IPS-18c (cell line): ENCODE results near the gene MARCKS.

ENCODE experiments used
- H3K4me3 ChIP-seq: 2 replicates; pipeline ENCODE4 v1.7.0; 2013; ENCODE audit warnings: low read depth, mild to moderate bottlenecking, low read length, moderate library complexity; ENCODE audit not compliant: insufficient read depth
- H3K9me3 ChIP-seq: one replicate; pipeline ENCODE4 v1.6.1; 2013; ENCODE audit warnings: mild to moderate bottlenecking, low read length, moderate library complexity; ENCODE audit not compliant: control insufficient read depth, insufficient read depth

MARCKS gene

GRCh38 chr6:113843500-113844073, 13.6 kb upstream of the MARCKS start:
- no peaks in the 10 kb centered on the region for H3K9me3 ChIP-seq

DNA sequence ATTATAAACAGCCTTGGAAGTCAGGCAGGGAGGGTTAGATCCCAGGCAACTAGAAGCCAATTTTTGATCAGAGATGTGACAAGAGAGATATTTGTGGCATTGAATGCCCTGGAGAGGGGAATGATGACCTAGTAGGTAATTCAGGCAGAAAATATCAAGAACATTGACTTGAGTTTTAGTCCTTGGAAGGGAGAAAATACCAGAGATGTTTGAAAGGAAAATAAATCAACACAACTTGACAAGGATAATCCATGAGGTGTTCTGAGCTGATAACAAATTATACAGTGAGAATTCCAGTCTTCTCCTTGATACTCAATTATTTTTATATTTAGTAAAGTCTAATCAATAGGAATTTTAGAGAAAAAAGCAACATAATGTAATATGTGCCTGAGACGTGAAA, 10.6 kb upstream of the MARCKS start:
- no peaks in the 10 kb centered on the region for H3K9me3 ChIP-seq
- H3K4me3 ChIP-seq: no peak overlapping the region

More at GRCh38 chr6:113843500-113844073, 13.6 kb upstream of the MARCKS start:
- H3K4me3 ChIP-seq: no peak overlapping the region

- H3K4me3 ChIP-seq: no peak overlapping the region
- H3K9me3 ChIP-seq: no peaks in the 10 kb centered on the region
These were observed 9.7 kb upstream of the MARCKS start for GRCh38 chr6:113847447-113847846.

- Histone ChIP-seq H3K9me3 (no peaks in the 10 kb centered on the region), H3K4me3 (no peak overlapping the region)
These were observed 8.9 kb upstream of the MARCKS start for GRCh38 chr6:113848280-113848679.

DNA sequence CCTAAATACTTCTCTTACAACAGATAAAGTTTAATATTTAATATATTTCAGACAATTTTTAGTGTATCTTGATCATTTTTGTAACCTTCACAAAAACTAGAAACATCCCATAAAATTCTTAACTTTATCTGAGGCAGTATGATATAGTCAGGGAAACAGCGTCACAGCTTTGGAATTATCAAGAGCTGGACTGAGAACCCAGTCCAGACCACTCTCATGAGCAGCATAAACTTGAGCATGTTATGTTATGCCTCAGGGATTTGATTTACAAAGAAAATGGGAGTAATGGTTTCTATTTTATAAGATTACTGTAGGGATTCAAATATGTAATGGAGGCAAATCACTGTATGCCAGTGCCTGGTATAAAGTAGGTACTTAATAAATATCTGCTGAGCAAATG, 8.3 kb upstream of the MARCKS start:
- H3K4me3 ChIP-seq: no peak overlapping the region
- no peaks in the 10 kb centered on the region for H3K9me3 ChIP-seq

DNA sequence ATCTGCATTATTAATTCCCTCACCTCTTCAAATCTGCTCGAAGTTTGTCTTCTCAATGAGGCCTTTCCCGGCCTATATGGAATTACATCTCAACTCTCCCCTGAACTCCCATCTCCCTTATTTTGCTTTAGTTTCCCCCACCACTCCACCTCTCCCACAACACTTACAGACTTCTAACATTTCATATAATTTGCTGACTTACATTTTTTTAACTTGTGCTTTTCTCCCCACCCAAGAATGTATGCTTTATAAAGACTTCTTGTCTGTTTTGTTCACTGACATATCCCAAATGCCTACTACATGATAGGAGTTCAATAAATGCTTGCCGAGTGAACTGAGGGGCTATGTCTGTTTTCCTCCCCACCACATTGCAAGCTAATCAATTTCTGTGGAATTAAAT, 3.9 kb upstream of the MARCKS start:
- Histone ChIP-seq H3K4me3 (no peak overlapping the region), H3K9me3 (no peaks in the 10 kb centered on the region)

GRCh38 chr6:113854531-113855499, 2.3 kb upstream of the MARCKS start:
- peak overlapping the region; percentile 96 for H3K4me3 ChIP-seq

GRCh38 chr6:113855500-113856374, 1.4 kb upstream of the MARCKS start:
- H3K9me3 ChIP-seq: peaks cover 4% of the 10 kb centered on the region
- H3K4me3 ChIP-seq: peak overlapping the region; percentile 96

More at GRCh38 chr6:113854531-113855499, 2.3 kb upstream of the MARCKS start:
- H3K9me3 ChIP-seq: peaks cover 3% of the 10 kb centered on the region

DNA sequence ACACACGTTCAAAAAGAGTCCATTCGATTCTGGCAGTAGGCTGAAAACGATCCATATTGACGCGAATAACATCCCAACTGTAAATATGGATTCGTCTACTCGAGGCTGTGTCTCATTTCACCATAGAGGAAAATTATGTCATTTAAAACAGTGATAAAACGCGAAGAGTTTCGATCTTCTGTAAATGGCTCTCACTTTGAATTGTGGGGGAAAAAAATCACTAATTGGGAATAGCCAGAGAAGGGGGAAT, 845 bp upstream of the MARCKS start:
- peak overlapping the region; percentile 96 for H3K4me3 ChIP-seq
- peaks cover 4% of the 10 kb centered on the region for H3K9me3 ChIP-seq

DNA sequence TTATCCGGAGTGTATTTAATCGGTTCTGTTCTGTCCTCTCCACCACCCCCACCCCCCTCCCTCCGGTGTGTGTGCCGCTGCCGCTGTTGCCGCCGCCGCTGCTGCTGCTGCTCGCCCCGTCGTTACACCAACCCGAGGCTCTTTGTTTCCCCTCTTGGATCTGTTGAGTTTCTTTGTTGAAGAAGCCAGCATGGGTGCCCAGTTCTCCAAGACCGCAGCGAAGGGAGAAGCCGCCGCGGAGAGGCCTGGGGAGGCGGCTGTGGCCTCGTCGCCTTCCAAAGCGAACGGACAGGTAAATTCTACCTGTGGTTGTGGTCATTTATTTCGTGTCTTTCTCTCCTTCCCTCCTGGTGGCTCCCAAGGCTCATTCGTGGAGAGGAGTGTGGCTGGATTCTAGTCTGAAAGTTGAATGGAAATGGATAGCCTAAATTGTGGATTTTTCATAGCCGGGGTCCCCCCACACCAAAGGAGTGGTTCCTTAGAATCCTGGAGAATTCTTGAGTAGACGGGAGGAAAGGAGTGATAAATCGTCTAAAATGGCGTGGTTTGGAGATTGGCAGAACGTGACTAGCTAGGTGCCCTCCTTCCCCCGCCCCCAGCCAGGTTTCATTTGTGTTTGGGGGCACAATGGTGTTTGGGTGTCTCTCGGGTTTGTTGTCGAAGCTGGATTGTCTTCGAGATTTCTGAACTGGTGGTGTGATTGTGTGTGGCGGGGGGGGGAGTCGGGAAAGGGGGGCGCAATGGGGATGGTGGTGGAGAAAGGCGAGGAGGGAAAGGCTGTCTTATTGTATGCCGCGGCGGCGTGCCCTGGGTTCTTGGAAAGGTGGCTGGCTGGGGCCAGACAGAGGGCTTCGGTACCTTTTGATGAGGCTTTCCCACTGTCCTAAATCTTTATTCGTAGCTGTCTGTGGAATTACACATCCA, 673 bp downstream of the MARCKS start:
- Histone ChIP-seq H3K9me3 (peaks cover 4% of the 10 kb centered on the region), H3K4me3 (peak overlapping the region; percentile 96)

GRCh38 chr6:113858480-113859348, 1.6 kb downstream of the MARCKS start:
- peak overlapping the region; percentile 96 for H3K4me3 ChIP-seq

GRCh38 chr6:113859349-113860180, 2.4 kb downstream of the MARCKS start:
- H3K9me3 ChIP-seq: peaks cover 4% of the 10 kb centered on the region
- H3K4me3 ChIP-seq: peak overlapping the region; percentile 61

More at GRCh38 chr6:113858480-113859348, 1.6 kb downstream of the MARCKS start:
- peaks cover 4% of the 10 kb centered on the region for H3K9me3 ChIP-seq

DNA sequence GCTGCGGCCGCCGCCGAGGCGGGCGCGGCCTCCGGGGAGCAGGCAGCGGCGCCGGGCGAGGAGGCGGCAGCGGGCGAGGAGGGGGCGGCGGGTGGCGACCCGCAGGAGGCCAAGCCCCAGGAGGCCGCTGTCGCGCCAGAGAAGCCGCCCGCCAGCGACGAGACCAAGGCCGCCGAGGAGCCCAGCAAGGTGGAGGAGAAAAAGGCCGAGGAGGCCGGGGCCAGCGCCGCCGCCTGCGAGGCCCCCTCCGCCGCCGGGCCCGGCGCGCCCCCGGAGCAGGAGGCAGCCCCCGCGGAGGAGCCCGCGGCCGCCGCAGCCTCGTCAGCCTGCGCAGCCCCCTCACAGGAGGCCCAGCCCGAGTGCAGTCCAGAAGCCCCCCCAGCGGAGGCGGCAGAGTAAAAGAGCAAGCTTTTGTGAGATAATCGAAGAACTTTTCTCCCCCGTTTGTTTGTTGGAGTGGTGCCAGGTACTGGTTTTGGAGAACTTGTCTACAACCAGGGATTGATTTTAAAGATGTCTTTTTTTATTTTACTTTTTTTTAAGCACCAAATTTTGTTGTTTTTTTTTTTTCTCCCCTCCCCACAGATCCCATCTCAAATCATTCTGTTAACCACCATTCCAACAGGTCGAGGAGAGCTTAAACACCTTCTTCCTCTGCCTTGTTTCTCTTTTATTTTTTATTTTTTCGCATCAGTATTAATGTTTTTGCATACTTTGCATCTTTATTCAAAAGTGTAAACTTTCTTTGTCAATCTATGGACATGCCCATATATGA, 3.2 kb downstream of the MARCKS start:
- peaks cover 4% of the 10 kb centered on the region for H3K9me3 ChIP-seq

GRCh38 chr6:113862112-113862511, 5.0 kb downstream of the MARCKS start:
- Histone ChIP-seq H3K9me3 (peaks cover 4% of the 10 kb centered on the region), H3K4me3 (no peak overlapping the region)

More for the DNA sequence above, 3.2 kb downstream of the MARCKS start:
- H3K4me3 ChIP-seq: peak overlapping the region; percentile 61; the same call in 1 of the 2 replicates
